ENCODE data around the gene NPAS3.

GRCh38 chr14:33612197-33612505 is 673.5 kb downstream of the NPAS3 start:
- no peak for TF ChIP-seq CTCF (IDR thresholded peaks at IDR 0.05)
- no peak for TF ChIP-seq POLR2AphosphoS5 (IDR thresholded peaks at IDR 0.05)
- no peak for TF ChIP-seq POLR2A (IDR thresholded peaks at IDR 0.05)

Data from sigmoid colon (tissue), 4 donors.